Heart left ventricle (tissue), 16 donors: Measurements from ENCODE around the gene CCDC136. TPM values are rescaled to one million over a fixed set of nuclear protein-coding genes. Genes with fewer than 3 reads are reported as not detected.
A peak's percentile ranks its signal among the peaks of the same experiment; 100 is the strongest.

Experiments
- ATAC-seq, 4 donors: fragments of 200-7000 bp; cut with Tn5 transposase; one replicate each; pipeline ENCODE4 v1.9.1; 2020 to 2022; ENCODE audit warnings: moderate library complexity in 4 of 4, mild to moderate bottlenecking in 3 of 4, moderate number of reproducible peaks in 1 of 4
- DNase-seq, 5 donors: peaks; one replicate each; pipeline ENCODE4 v3.0.0-alpha.2; 2020
- H3K27ac ChIP-seq, 12 donors: fragments of 200-600 bp; sonication (generic) in 4 of 12; one replicate each; pipeline versions ENCODE4 v1.5.0 to v1.8.0; 2016 to 2022; ENCODE audit warnings: mild to moderate bottlenecking in 2 of 12
- H3K27me3 ChIP-seq, 9 donors: fragments of 200-600 bp; sonication (generic) in 2 of 9; one replicate each; pipeline versions ENCODE4 v1.5.1 to v1.8.0; 2016 to 2022; ENCODE audit warnings: mild to moderate bottlenecking in 3 of 9
- H3K36me3 ChIP-seq, 9 donors: fragments of 200-600 bp; sonication (generic) in 2 of 9; one replicate each; pipeline versions ENCODE4 v1.5.0 to v1.8.0; 2018 to 2022; ENCODE audit warnings: mild to moderate bottlenecking in 2 of 9
- H3K4me1 ChIP-seq, 12 donors: fragments of 200-600 bp; sonication (generic) in 4 of 12; one replicate each; pipeline versions ENCODE4 v1.5.0 to v1.8.0; 2016 to 2022; ENCODE audit warnings: mild to moderate bottlenecking in 3 of 12
- H3K4me3 ChIP-seq, 12 donors: fragments of 200-600 bp; sonication (generic) in 4 of 12; one replicate each; pipeline versions ENCODE4 v1.5.0 to v1.8.0; 2017 to 2022; ENCODE audit warnings: mild to moderate bottlenecking in 9 of 12, moderate library complexity in 4 of 12
- H3K9me3 ChIP-seq, 12 donors: fragments of 200-600 bp; sonication (generic) in 4 of 12; one replicate each; pipeline versions ENCODE4 v1.5.0 to v1.8.0; 2016 to 2022; ENCODE audit warnings: mild to moderate bottlenecking in 1 of 12
- CTCF ChIP-seq, 12 donors: fragments of 200-600 bp; sonication (generic) in 4 of 12; IDR thresholded peaks; one replicate each; pipeline versions ENCODE4 v1.5.0 to v1.8.0; 2018 to 2022; ENCODE audit warnings: antibody characterized with exemption in 12 of 12, mild to moderate bottlenecking in 5 of 12
- POLR2A ChIP-seq, 2 donors: fragments of 450-650 bp; IDR thresholded peaks; one replicate each; pipeline ENCODE4 v1.6.1; 2017; ENCODE audit warnings: antibody characterized with exemption in 2 of 2, mild to moderate bottlenecking in 2 of 2, moderate library complexity in 2 of 2
- WGBS, 4 donors: extraction: QIAGEN DNeasy Blood & Tissue Kit in 2 of 4; methylation state at CpG; one replicate each; pipeline versions ENCODE4 v1.1.5 to v1.1.7; 2013 to 2018; 5-methylcytosine and 5-hydroxymethylcytosine counted together
- intact Hi-C, 10 donors: fragments of 100-400 bp; cut with DNase I; formaldehyde crosslinking; loops; one replicate each; pipeline versions ENCODE4 v1.11.1 to v1.14.2; 2022
- polyA plus RNA-seq, 2 donors: library from polyadenylated mRNA; stranded (reverse); fragments of 200-250 nt; gene quantifications; one replicate each; pipeline ENCODE4 v1.2.3, GENCODE V29; 2013
- total RNA-seq, 9 donors: library from RNA; depleted of rRNA in 2 of 9; stranded (reverse); fragments of >200 nt in 2 of 9; fragmentation: NEBNext Ultra II Directional in 3 of 9; extraction: Animal tissue kit (Norgen Biotek cat#: 25700) in 3 of 9; gene quantifications; one replicate each; pipeline versions ENCODE4 v1.1.0 to v1.2.4, GENCODE V29; 2016 to 2023
- donor health status: ischemic (EF 13 %, LVEDD 7.1; RV severe dilation, severe dysfunction).
- donor health status: healthy with polysubstance abuse.
- donor health status: DM: no; HTN: yes; CAD: no.
- donor health status: DM: no; HTN: no; CAD: no.
- donor health status: ischemic (EF 25% LVEDD 6.9; RV normal size, moderate dysfunction).
- donor health status: ischemic (EF 25% LVEDD 5.7; RV mildly dilated, moderate dysfunction).
- donor health status: healthy.
- donor health status: DM: yes; HTN: yes; CAD: no.
- donor health status: ischemic (EF 35%, LVEDD 5.7; RV mildly dilated, moderate dysfunction).
- donor health status: nonischemic (EF 11% LVEDD 7.7; RV severe dilation, severe dysfunction).
- donor health status: DM: yes; HTN: yes; CAD: no.
- donor health status: PGD.
- donor health status: ischemic (EF 29% LVEDD 5.4; RV normal size, mild dysfunction).
- donor health status: nonischemic (EF 23%, LVEDD 6.1; RV moderate dilation, normal function).

Gene CCDC136
- total and polyA plus RNA-seq, 11 donors, result 6.4 to 22.8 (median 10.4) TPM

DNA sequence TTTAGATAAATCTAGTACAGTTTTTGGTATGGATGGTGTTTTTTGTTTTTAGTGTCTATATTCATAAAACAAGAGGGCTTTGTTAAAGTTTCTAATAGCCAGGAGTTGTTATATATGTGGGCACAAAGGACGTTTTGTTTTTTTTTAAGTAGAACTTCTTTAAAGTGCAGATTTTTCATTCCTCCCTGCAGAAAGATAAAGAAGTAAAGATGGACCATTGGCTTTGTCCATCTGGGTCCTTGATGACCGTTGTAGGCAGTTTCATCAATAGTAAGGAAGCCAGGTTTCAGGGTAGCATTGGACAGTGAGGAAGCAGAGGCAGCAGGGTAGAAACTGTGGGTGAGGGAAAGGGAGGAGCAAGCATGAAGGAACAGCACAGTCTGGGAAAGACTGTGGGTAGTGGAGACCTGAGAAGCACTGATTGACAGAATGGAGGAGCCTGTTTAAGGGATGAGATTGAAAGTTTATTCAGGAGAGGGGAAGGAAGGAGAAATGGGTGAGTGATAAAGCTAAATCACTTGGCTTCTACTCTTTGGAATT lies 47.3 kb upstream of the CCDC136 start:
- no peak for TF ChIP-seq POLR2A (IDR thresholded peaks at IDR 0.05)
- TF ChIP-seq CTCF (IDR thresholded peaks at IDR 0.05), result no peak
- no peaks in the 10 kb centered on the region for H3K9me3 ChIP-seq
- no peak for DNase-seq
- no peak for ATAC-seq
- H3K27ac ChIP-seq, result no peak overlapping the region
- intact Hi-C loops, result loop anchor here in 3 of 10 donors (5.0 to 10.0 kb wide), 3 partner anchors 83 to 120 kb away; partner anchors contain the start of gene ATP6V1F (in 3 of the 3)
- peaks cover 7 to 68% (median 52%) of the 10 kb centered on the region in 12 donors for H3K4me1 ChIP-seq
- 51 to 63% (median 59%) methylated on average over 2 of the region's 2 CpGs for WGBS, 4 donors
- no peak overlapping the region for H3K4me3 ChIP-seq
- H3K36me3 ChIP-seq, result peaks cover 0 to 24% (median 17%) of the 10 kb centered on the region in 9 donors
- H3K27me3 ChIP-seq, result no peaks in the 10 kb centered on the region

DNA sequence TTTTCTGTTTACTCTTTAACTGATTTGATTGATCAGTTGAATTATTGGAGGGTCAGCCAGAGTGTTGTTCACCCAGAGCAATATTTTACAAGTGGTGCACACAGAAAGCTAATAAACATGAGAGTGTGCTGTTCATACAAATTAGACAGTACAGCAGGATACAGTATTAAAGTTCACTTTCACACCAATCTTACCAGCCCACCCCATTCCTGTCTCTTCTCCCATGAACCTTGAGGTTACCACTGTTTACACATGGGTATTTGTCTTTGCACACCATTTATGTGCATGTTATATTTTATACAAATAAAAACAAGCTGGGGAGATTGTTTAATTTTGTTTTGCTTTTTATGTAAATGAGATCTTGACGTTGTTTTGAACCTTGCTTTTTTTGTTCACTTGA lies 46.1 kb upstream of the CCDC136 start:
- H3K27me3 ChIP-seq, result no peaks in the 10 kb centered on the region
- TF ChIP-seq POLR2A (IDR thresholded peaks at IDR 0.05), result no peak
- no peak for TF ChIP-seq CTCF (IDR thresholded peaks at IDR 0.05)
- H3K27ac ChIP-seq, result no peak overlapping the region
- WGBS, 4 donors, result 66 to 82% (median 76%) methylated on average over 1 of the region's 1 CpG
- H3K4me3 ChIP-seq, result no peak overlapping the region
- H3K36me3 ChIP-seq, result peaks cover 0 to 37% (median 30%) of the 10 kb centered on the region in 9 donors
- ATAC-seq, result no peak
- intact Hi-C loops, result loop anchor here in 3 of 10 donors (5.0 to 10.0 kb wide), 2 partner anchors 37 to 119 kb away; partner anchors contain the start of gene ATP6V1F (in 2 of the 3)
- H3K9me3 ChIP-seq, result no peaks in the 10 kb centered on the region
- DNase-seq, result no peak
- peaks cover 7 to 58% (median 44%) of the 10 kb centered on the region in 12 donors for H3K4me1 ChIP-seq

DNA sequence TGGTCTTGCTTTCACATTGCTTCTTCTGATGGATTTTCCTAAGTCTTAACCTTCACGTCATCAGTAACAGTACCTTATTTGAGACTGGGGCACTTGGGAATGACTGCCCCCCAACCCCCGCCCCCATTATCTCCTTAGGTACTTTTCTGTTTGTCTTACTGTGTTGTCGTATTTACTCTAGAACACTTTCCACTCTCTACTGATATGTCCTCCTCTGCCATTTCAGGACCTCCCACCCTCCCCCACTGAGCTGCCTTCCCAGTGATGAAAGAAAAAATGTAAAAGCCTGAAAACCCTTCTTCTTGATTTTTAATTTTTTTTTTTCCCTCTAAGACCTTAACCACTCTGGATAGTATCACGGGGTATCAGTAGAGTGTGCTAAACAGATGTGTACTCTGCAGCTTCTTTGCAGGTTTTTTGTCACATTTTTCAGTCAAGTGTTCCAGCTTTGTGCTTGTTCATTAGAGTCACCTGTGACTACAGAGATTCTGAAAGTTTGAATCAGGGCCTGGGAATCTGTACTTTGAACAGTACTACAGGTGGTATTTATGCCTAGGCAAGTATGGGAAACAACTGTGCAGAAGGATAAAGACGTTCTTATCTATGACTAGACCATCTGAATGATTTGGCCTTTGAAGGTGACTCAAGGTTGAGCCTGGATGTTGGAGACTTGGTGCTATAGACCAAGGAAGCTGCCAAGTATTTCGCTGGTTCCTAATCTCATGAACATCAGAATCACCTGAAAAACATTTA lies 44.3 kb upstream of the CCDC136 start:
- ATAC-seq, result no peak
- 65 to 78% (median 73%) methylated on average over 6 of the region's 6 CpGs for WGBS, 4 donors
- H3K27me3 ChIP-seq, result no peaks in the 10 kb centered on the region
- H3K9me3 ChIP-seq, result no peaks in the 10 kb centered on the region
- no peak overlapping the region for H3K4me3 ChIP-seq
- no peak for DNase-seq
- H3K36me3 ChIP-seq, result peaks cover 0 to 54% (median 48%) of the 10 kb centered on the region in 9 donors
- H3K27ac ChIP-seq, result no peak overlapping the region
- TF ChIP-seq CTCF (IDR thresholded peaks at IDR 0.05) (no peak), POLR2A (IDR thresholded peaks at IDR 0.05) (no peak)
- intact Hi-C loops, result loop anchor here in 3 of 10 donors (5.0 to 10.0 kb wide), 2 partner anchors 35 to 117 kb away; partner anchors contain the start of gene ATP6V1F (in 2 of the 3)
- peaks cover 0 to 51% (median 32%) of the 10 kb centered on the region in 12 donors for H3K4me1 ChIP-seq

DNA sequence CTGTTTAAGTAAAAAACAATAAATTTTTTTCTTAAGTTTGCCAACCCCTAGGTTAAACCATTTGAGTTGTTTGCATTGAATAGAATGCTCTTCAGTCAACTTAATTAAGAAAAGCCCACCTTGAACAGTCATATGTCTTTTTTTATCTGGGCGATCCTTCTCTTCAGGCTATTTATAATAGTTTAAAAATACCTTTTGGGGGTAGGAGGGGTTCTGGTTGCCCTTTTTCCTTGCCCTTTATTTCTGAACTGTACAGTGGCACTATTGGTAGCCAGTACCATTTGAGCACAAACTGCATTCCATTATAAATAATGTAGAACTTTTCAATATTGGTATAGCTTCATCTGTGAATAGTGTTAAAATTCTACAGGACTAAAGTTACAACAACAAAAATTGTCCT lies 39.5 kb upstream of the CCDC136 start:
- Histone ChIP-seq H3K4me1 (peaks cover 4 to 56% (median 22%) of the 10 kb centered on the region in 12 donors), H3K4me3 (no peak overlapping the region), H3K27ac (peak overlapping the region in 9 of 12 donors; percentile 24 to 63 (median 34)), H3K27me3 (no peaks in the 10 kb centered on the region), H3K36me3 (peaks cover 0 to 96% (median 87%) of the 10 kb centered on the region in 9 donors), H3K9me3 (no peaks in the 10 kb centered on the region)
- ATAC-seq (peak in 3 of 4 donors; percentile 39 to 64 (median 44)), DNase-seq (no peak)
- 48 to 60% (median 57%) methylated on average over 1 of the region's 1 CpG for WGBS, 4 donors
- TF ChIP-seq POLR2A (IDR thresholded peaks at IDR 0.05) (no peak), CTCF (IDR thresholded peaks at IDR 0.05) (no peak)
- intact Hi-C loops, result loop anchor here in 1 of 10 donors (10.0 kb wide), 1 partner anchor 73 kb away; no protein-coding TSS in a partner anchor
